T-helper 17 cell (primary cell): ENCODE results near the gene KAZN. TPM values are rescaled to one million over a fixed set of nuclear protein-coding genes. Genes with fewer than 3 reads are reported as not detected.

ENCODE experiments used
- ATAC-seq: fragments of 150-1000 bp; cut with Tn5 transposase; 2 replicates; pipeline ENCODE4 v1.10.0; 2021; ENCODE audit warnings: mild to moderate bottlenecking, moderate library complexity
- DNase-seq, 3 donors: peaks; one replicate each; pipeline versions ENCODE4 v3.0.0 to v3.0.0-alpha.2; 2020 to 2021
- H3K9me3 ChIP-seq: one replicate; pipeline ENCODE4 v1.7.0; 2013; ENCODE audit warnings: low read length, mild to moderate bottlenecking; ENCODE audit not compliant: control insufficient read depth, poor library complexity, severe bottlenecking
- H3K27ac Mint-ChIP-seq: one replicate; pipeline ENCODE4 v1.8.0; 2022; ENCODE audit warnings: mild to moderate bottlenecking, moderate library complexity, mixed read lengths
- H3K27me3 Mint-ChIP-seq: one replicate; pipeline ENCODE4 v1.8.0; 2022; ENCODE audit warnings: mixed read lengths
- H3K36me3 Mint-ChIP-seq: one replicate; pipeline ENCODE4 v1.8.0; 2022; ENCODE audit warnings: low read depth, mixed read lengths
- H3K4me1 Mint-ChIP-seq: one replicate; pipeline ENCODE4 v1.8.0; 2022; ENCODE audit warnings: mild to moderate bottlenecking, mixed read lengths
- H3K4me3 Mint-ChIP-seq: one replicate; pipeline ENCODE4 v1.8.0; 2022; ENCODE audit warnings: mild to moderate bottlenecking, moderate library complexity, mixed read lengths
- total RNA-seq, 4 donors: library from RNA in 2 of 4; stranded (reverse) in 2 of 4; gene quantifications; one replicate each; pipeline ENCODE4 v1.2.3 and lab custom pipeline; 2022 to 2026

The KAZN gene
- total RNA-seq (under 1 TPM; 0.10 to 0.62 TPM), total RNA-seq (lab: John Stamatoyannopoulos, UW) (0 to 0.12 reads per million in 2 donors)

DNA sequence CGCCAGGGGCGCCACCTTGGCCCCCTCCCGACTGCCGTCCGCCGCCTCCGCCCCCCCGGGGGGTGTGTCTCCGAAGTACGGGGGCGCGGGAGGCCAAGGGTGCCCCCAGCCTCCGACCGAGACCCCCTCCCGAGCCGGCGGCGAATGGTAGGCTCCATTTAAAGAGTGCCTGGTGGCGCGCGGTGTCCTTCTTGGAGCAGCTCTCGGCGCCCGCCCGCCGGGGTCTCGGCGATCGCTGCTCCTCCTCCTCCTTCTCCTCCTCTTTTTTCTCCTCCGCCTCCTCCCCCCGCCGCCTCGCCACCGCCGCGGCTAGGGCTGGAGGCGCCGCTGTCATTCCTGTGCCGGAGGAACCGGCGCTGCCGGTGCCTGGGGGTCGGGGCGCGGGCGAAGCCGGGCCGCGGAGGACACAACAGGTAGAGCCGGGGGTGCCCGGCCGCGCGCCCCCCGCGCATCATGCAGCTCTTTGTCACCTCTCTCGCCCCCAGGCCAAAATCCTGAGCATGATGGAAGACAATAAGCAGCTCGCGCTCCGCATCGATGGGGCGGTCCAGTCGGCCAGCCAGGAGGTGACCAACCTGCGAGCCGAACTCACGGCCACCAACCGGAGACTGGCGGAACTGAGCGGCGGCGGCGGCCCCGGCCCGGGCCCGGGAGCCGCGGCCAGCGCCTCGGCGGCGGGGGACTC lies at the start of gene KAZN:
Gene KAZN (plus strand): TSS at position 188 of the 685 bp plus-strand sequence.
- Mint-ChIP-seq H3K36me3 (no peaks in the 10 kb centered on the region), H3K27me3 (peaks cover 61% of the 10 kb centered on the region), H3K4me1 (no peaks in the 10 kb centered on the region), H3K27ac (no peak within 1 kb of the TSS), H3K4me3 (no peak within 1 kb of the TSS)
- DNase-seq = no peak
- no peaks in the 10 kb centered on the region for H3K9me3 ChIP-seq
- no peak for ATAC-seq

- Mint-ChIP-seq H3K36me3 (no peaks in the 10 kb centered on the region), H3K4me3 (no peak overlapping the region), H3K4me1 (no peaks in the 10 kb centered on the region), H3K27ac (no peak overlapping the region), H3K27me3 (peaks cover 19% of the 10 kb centered on the region)
- no peaks in the 10 kb centered on the region for H3K9me3 ChIP-seq
- no peak for ATAC-seq
- DNase-seq = no peak
Observed at GRCh38 chr1:14549897-14550620, 48.4 kb upstream of the KAZN start.

DNA sequence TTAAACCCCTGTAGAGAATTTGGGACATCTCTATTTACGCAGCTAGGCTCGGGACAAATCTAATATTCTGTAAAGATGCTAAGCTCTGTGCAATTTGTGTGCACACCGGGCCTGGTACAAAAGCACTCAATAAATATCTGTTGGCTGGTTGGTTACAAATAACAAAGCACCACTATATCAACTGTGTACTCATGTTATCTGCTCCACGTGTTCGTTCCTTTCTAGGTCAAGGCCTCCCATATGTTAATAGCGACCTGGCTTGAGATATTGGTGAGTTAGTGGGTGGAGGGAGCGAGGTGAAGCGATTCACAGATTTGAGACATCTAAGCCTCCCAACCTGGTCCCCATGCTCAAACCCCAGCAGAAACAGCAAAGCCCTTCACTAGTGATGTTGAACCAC lies 47.1 kb upstream of the KAZN start:
- Mint-ChIP-seq H3K27ac (no peak overlapping the region), H3K36me3 (no peaks in the 10 kb centered on the region), H3K27me3 (peaks cover 19% of the 10 kb centered on the region), H3K4me1 (no peaks in the 10 kb centered on the region), H3K4me3 (no peak overlapping the region)
- ATAC-seq (no peak), DNase-seq (no peak)
- no peaks in the 10 kb centered on the region for H3K9me3 ChIP-seq

DNA sequence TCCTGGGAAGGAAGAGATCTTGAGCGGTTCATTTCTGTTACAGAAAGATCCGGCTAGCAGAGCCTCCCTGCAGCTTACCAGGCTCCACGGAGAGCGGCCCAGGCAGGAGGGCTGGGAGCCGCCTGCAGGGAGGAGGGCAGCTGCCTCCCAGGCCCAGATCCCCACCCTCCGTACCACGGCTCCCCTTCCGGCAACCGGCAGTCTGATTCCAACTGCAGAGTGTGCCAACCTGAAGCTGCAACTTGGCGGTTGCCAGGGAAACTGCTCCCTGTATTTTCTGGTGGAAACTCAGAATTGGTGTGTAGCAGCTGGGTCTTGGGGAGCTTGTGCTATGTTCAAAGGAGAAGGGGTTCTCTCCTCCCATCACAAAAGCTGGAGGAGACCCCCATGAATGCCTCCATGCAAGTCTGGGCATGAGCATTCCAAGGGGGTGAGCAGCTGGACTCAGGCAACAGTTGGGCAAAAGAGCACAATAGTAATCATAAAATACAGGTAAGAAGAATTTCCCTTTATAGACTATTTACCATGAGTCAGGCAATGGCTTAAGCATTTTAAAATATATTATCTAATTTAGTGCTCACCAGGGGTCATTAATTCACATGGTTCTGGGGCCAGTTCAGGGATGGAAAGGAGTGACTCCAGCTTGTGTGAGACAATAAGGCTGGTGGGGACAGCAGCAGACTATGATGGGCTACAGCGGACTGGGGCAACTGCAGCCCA lies 46.1 kb upstream of the KAZN start:
- peaks cover 23% of the 10 kb centered on the region for H3K27me3 Mint-ChIP-seq
- no peaks in the 10 kb centered on the region for H3K4me1 Mint-ChIP-seq
- DNase-seq = no peak
- ATAC-seq = no peak
- H3K27ac Mint-ChIP-seq = no peak overlapping the region
- no peaks in the 10 kb centered on the region for H3K36me3 Mint-ChIP-seq
- H3K4me3 Mint-ChIP-seq = no peak overlapping the region
- H3K9me3 ChIP-seq = no peaks in the 10 kb centered on the region

DNA sequence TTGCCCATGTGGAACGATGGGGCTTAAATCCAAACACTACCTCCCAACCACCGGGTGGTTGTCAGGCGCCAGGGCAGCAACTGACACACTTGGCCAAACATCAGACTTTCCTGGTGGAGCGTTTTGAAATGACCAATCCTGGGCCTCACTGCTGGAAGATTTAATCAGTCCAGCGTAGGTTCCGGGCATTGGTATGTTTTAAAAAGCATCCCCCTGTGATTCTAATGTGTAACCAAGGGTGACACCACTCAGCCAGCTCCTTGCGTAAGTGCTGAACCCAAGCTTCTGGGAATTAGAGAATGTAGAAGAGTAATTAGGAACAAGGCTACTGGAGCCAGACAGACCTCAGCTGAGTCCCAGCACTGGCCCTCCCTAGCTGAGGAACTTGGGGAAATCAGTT lies 44.8 kb upstream of the KAZN start:
- ATAC-seq = no peak
- Mint-ChIP-seq H3K4me3 (no peak overlapping the region), H3K27ac (no peak overlapping the region), H3K27me3 (peaks cover 23% of the 10 kb centered on the region), H3K4me1 (no peaks in the 10 kb centered on the region), H3K36me3 (no peaks in the 10 kb centered on the region)
- DNase-seq = no peak
- no peaks in the 10 kb centered on the region for H3K9me3 ChIP-seq

- H3K27me3 Mint-ChIP-seq = peaks cover 23% of the 10 kb centered on the region
- H3K27ac Mint-ChIP-seq = no peak overlapping the region
- DNase-seq = no peak
- no peaks in the 10 kb centered on the region for H3K9me3 ChIP-seq
- no peak for ATAC-seq
- H3K36me3 Mint-ChIP-seq = no peaks in the 10 kb centered on the region
- H3K4me3 Mint-ChIP-seq = no peak overlapping the region
- no peaks in the 10 kb centered on the region for H3K4me1 Mint-ChIP-seq
Observed at GRCh38 chr1:14555091-14555490, 43.4 kb upstream of the KAZN start.

- Mint-ChIP-seq H3K27me3 (peaks cover 5% of the 10 kb centered on the region), H3K36me3 (no peaks in the 10 kb centered on the region), H3K4me3 (no peak overlapping the region), H3K27ac (no peak overlapping the region), H3K4me1 (no peaks in the 10 kb centered on the region)
- H3K9me3 ChIP-seq = no peaks in the 10 kb centered on the region
- ATAC-seq (no peak), DNase-seq (no peak)
Observed at GRCh38 chr1:14561014-14561693, 37.3 kb upstream of the KAZN start.

DNA sequence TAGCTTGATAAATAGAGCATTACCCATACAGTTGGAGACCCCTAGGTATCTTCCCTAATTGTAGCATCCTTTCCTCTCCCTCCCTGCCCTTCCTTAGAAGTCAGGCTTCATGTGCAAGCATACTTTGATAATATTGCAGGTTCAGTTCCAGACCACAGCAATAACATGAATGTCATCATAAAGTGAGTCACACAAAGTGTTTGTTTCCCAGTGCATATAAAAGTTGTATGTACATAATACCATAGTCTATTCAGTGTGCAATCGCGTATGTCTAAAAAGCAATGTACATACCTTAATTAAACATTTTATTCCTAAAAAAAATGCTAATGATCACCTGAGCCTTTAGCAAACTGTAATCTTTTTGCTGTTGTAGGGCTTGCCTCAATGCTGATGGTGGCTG lies 33.4 kb upstream of the KAZN start:
- DNase-seq (no peak), ATAC-seq (no peak)
- Mint-ChIP-seq H3K4me1 (no peaks in the 10 kb centered on the region), H3K27me3 (no peaks in the 10 kb centered on the region), H3K36me3 (no peaks in the 10 kb centered on the region), H3K27ac (no peak overlapping the region), H3K4me3 (no peak overlapping the region)
- H3K9me3 ChIP-seq = no peaks in the 10 kb centered on the region

DNA sequence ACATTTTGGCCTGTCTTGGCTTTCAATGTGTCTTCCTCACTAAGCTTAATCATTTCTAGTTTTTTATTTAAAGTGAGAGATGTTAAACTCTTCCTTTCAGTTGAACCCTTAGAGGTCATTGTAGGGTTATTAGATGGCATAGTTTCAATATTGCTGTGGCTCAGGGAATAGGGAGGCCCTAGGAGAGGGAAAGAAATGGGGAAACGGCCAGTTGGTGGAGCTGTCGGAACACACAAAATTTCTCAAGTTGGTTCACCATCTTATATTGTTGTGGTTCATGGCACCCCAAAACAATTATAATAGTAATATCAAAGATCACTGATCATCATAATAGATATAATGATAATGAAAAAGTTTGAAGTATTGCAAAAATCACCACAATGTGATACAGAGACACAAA lies 31.4 kb upstream of the KAZN start:
- no peak overlapping the region for H3K4me3 Mint-ChIP-seq
- no peak for DNase-seq

DNA sequence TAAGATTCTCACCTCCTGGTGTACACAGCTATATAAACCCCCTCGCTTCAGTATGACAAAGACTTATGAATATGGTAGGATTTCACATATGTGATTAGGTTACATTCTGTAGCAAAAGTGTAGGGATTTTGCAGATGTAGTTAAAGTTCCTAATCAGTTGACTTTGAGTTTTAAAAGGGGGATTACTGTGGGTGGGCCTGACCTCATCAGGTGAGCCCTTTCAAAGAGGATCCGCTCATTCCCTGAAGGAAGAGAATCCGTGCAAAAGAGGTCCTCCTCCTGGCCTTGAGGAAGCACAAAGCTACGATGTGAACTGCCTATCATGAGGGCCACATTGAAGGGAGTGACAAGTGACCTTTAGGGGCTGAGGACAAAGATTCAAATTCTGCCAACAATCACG lies 30.6 kb upstream of the KAZN start:
- no peak overlapping the region for H3K27ac Mint-ChIP-seq
- no peaks in the 10 kb centered on the region for H3K4me1 Mint-ChIP-seq
- no peak for ATAC-seq
- H3K4me3 Mint-ChIP-seq = no peak overlapping the region
- no peaks in the 10 kb centered on the region for H3K36me3 Mint-ChIP-seq
- no peaks in the 10 kb centered on the region for H3K27me3 Mint-ChIP-seq
- no peaks in the 10 kb centered on the region for H3K9me3 ChIP-seq
- no peak for DNase-seq

More for the DNA sequence above, 31.4 kb upstream of the KAZN start:
- Mint-ChIP-seq H3K27me3 (no peaks in the 10 kb centered on the region), H3K4me1 (no peaks in the 10 kb centered on the region), H3K36me3 (no peaks in the 10 kb centered on the region), H3K27ac (no peak overlapping the region)
- no peak for ATAC-seq
- H3K9me3 ChIP-seq = no peaks in the 10 kb centered on the region

DNA sequence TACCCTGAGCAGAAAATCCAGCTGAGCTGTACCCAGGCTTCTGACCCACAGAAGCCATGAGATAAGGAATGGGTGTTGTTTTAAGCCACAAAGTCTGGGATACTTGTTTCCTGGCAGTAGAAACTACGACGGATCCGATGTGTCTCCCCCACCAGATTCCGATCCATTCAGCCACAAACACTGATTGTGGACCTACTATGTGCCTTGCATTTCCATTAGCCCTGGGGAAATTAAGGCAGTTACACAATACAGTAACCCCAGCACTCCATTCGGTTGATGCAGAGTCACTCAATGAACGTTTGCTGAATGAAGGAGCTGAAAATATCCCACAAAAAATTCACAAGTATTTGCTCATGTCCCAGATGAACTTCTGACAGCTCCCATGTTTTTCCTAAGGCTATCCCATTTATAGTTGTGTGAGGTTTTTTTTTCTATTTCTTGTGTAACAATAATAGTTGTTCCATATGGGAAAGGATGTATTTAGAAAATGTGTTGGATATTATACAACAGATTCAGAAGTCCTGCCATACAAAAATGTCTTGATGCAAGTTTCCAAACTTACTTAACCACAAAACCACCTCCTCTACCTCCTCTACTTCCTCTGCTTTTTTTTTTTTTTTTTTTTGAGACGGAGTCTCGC lies 29.6 kb upstream of the KAZN start:
- Mint-ChIP-seq H3K36me3 (no peaks in the 10 kb centered on the region), H3K27me3 (no peaks in the 10 kb centered on the region), H3K4me3 (no peak overlapping the region), H3K27ac (no peak overlapping the region), H3K4me1 (no peaks in the 10 kb centered on the region)
- DNase-seq (no peak), ATAC-seq (no peak)
- H3K9me3 ChIP-seq = no peaks in the 10 kb centered on the region

GRCh38 chr1:14570514-14570913 lies 28.0 kb upstream of the KAZN start:
- H3K9me3 ChIP-seq = no peaks in the 10 kb centered on the region
- DNase-seq = no peak
- Mint-ChIP-seq H3K27ac (no peak overlapping the region), H3K4me3 (no peak overlapping the region), H3K27me3 (no peaks in the 10 kb centered on the region), H3K36me3 (no peaks in the 10 kb centered on the region), H3K4me1 (no peaks in the 10 kb centered on the region)
- no peak for ATAC-seq
